Esophagus (tissue), 2 donors: Measurements from ENCODE around the gene CHST5. TPM values are rescaled to one million over a fixed set of nuclear protein-coding genes. Genes with fewer than 3 reads are reported as not detected.
"Not testable (repeated sequence)": the region's sequence is repeated elsewhere in the genome, so short reads cannot be mapped to it uniquely, and the experiment has no call there.

Source experiments
- H3K27ac ChIP-seq, 2 donors: one replicate each; pipeline ENCODE4 v1.5.1; 2013; ENCODE audit warnings: low read depth in 2 of 2, mild to moderate bottlenecking in 2 of 2, inconsistent platforms in 1 of 2, low read length in 1 of 2, moderate library complexity in 1 of 2
- H3K27me3 ChIP-seq, 2 donors: one replicate each; pipeline ENCODE4 v1.6.1; 2013; ENCODE audit warnings: low read length in 2 of 2, control low read depth in 1 of 2, mild to moderate bottlenecking in 1 of 2; ENCODE audit not compliant: insufficient read depth in 2 of 2, control insufficient read depth in 1 of 2
- H3K36me3 ChIP-seq, 2 donors: one replicate each; pipeline ENCODE4 v1.6.1; 2013; ENCODE audit warnings: low read length in 1 of 2; ENCODE audit not compliant: control insufficient read depth in 2 of 2, insufficient read depth in 2 of 2
- H3K4me1 ChIP-seq, 2 donors: one replicate each; pipeline ENCODE4 v1.6.1; 2013; ENCODE audit warnings: low read length in 1 of 2; ENCODE audit not compliant: control insufficient read depth in 2 of 2, insufficient read depth in 2 of 2
- H3K4me3 ChIP-seq, 2 donors: one replicate each; pipeline ENCODE4 v1.5.1; 2013; ENCODE audit warnings: low read length in 2 of 2, mild to moderate bottlenecking in 2 of 2, low read depth in 1 of 2, moderate library complexity in 1 of 2
- H3K9me3 ChIP-seq, 2 donors: one replicate each; pipeline ENCODE4 v1.6.1; 2013; ENCODE audit warnings: mild to moderate bottlenecking in 2 of 2, low read depth in 1 of 2, low read length in 1 of 2, moderate library complexity in 1 of 2; ENCODE audit not compliant: control insufficient read depth in 2 of 2, insufficient read depth in 1 of 2
- WGBS, 2 donors: extraction: QIAGEN DNeasy Blood & Tissue Kit; methylation state at CpG; one replicate each; pipeline ENCODE4 v1.1.7; 2013; 5-methylcytosine and 5-hydroxymethylcytosine counted together
- polyA plus RNA-seq, 2 donors: library from polyadenylated mRNA; stranded (reverse); fragments of 200-250 nt; gene quantifications; one replicate each; pipeline ENCODE4 v1.2.3, GENCODE V29; 2013
- donor health status: healthy with polysubstance abuse.
- donor health status: Bipolar disorder and iron deficiency.

The CHST5 gene
- polyA plus RNA-seq, 2 donors, result 0.10 to 0.13 TPM

DNA sequence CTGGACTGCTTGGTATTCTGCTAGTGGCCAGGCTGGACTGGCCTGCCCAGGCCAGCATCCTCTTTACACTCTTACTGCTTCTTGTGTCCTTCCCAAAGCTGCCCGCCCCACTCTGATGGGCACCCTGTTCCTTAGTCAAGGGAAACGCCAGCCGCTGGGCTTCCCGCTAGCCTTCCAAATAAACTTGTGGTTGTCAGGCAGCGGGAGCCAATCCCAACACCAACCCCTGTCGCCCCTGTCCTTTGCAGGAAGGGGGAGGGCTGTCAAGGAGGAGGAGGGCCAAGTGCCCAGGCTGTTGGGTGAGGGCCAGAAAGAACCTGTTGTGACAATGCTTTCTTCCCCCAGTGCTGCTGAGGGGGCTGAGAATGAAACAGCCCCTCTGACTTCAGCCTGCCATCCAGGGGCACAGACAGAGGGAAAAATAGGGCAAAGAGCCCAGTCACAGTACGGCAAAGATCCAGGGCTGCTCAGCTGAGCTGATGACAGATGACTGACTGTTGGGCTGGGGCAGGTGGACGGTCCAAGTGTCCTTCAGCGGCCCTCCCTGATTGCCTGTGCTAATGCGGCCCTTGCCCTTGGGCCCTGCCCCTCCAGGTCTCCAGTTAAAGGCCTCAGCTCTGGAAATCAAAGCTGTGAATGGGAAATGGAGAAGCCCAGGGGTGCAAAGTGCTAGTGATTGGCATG is 3.1 kb upstream of the CHST5 start:
- not testable (repeated sequence) for H3K36me3 ChIP-seq, H3K9me3 ChIP-seq, H3K27ac ChIP-seq, H3K27me3 ChIP-seq, H3K4me1 ChIP-seq, H3K4me3 ChIP-seq
- 73 to 83% methylated on average over 6 to 8 of the region's 10 CpGs for WGBS, 2 donors

- 78 to 82% methylated on average over 4 of the region's 4 CpGs for WGBS, 2 donors
- Histone ChIP-seq H3K27ac (no peak overlapping the region), H3K4me3 (no peak overlapping the region), H3K9me3 (no peaks in the 10 kb centered on the region), H3K27me3 (no peaks in the 10 kb centered on the region), H3K4me1 (no peaks in the 10 kb centered on the region), H3K36me3 (no peaks in the 10 kb centered on the region)
Observed at GRCh38 chr16:75537776-75538175, 1.9 kb upstream of the CHST5 start.

DNA sequence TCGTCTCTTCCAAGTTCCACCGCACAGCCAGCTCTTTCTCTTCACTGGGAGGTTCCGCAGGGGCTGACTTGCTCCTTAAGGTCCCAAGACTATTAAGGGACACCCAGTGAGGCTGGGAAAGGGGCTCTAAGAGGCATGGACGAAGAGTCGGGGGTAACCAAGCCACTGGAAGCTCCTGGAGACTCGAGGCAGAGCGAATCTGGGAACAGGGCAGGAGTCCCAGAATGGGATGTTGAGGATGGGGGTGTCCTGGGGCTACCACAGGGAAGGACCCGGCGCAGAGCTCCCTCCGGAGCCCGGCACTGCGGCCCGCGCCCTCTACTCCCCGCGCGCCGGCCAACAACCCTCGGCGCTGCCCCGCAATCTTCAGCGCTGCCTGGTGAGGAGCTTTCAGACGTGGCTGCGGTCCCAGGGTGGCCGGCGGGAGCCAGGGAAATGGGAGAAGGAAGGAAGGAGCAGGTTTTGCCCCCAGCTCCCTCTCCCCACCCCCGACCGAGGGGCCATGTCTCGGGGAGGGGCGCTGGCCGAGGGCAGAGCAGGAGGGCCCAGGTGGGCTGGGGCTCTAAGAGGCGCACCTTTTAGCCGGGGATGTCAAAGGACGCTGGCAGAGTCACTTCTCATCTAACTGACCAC is 581 bp downstream of the CHST5 start:
- Histone ChIP-seq H3K4me1 (no peaks in the 10 kb centered on the region), H3K27me3 (no peaks in the 10 kb centered on the region), H3K9me3 (no peaks in the 10 kb centered on the region), H3K36me3 (no peaks in the 10 kb centered on the region), H3K27ac (no peak overlapping the region), H3K4me3 (no peak overlapping the region)
- WGBS, 2 donors, result 66 to 79% methylated on average over 30 to 34 of the region's 34 CpGs

DNA sequence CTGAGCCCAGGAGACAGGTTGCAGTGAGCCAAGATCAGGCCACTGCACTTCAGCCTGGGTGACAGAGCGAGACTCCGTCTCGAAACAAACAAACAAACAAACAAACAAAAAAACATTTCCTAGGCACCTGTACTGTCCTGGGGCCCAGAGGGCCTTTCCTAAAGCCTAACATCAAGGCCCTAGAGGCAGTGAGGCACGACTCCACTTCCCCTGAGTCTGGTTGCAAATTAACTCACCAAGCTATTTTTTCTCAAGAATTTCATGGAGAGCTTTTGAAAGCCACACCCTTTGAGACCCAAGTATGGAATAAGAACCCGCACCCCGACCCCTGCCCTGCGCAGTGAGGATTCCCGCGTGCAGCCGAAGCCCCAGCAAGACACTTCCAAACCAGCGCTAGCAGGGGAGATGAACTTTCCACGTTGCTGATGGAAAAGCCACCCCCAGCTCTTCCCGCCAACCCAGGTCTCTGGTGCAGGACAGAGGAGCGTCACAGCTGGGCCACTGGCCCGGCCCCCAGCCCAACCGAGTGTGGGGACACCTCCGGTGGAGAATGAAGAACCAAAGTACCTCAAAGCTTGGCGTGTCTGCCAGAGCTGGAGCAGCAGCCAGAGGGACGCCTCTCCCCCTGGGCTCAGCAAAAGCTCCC is 1.2 kb downstream of the CHST5 start:
- 77 to 84% methylated on average over 19 of the region's 19 CpGs for WGBS, 2 donors
- H3K27ac ChIP-seq, result no peak overlapping the region
- H3K4me3 ChIP-seq, result no peak overlapping the region
- no peaks in the 10 kb centered on the region for H3K36me3 ChIP-seq
- H3K27me3 ChIP-seq, result no peaks in the 10 kb centered on the region
- no peaks in the 10 kb centered on the region for H3K4me1 ChIP-seq
- H3K9me3 ChIP-seq, result no peaks in the 10 kb centered on the region

DNA sequence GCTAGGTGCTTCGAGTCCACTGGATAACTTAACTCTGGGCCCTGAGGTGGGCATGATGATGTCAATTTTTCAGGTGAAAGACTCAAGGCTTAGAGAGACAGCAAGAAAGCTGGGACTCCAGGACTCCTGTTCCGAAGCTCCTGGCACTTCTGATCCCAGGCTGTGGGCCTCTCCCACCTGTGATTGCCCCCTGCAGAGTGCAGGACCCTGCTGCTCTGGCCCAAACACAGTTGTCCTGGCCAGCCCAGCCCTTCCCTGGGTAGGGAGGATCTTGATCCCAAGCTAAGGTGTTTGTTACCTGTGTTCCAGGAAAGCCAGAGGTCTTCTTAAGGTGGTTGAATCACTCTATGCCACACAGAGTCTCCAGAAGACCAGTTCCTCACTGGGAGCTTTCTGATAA is 3.1 kb downstream of the CHST5 start:
- WGBS, 2 donors, result 89 to 92% methylated on average over 2 of the region's 2 CpGs
- Histone ChIP-seq H3K4me1 (no peaks in the 10 kb centered on the region), H3K27ac (no peak overlapping the region), H3K4me3 (no peak overlapping the region), H3K9me3 (no peaks in the 10 kb centered on the region), H3K27me3 (no peaks in the 10 kb centered on the region), H3K36me3 (no peaks in the 10 kb centered on the region)

DNA sequence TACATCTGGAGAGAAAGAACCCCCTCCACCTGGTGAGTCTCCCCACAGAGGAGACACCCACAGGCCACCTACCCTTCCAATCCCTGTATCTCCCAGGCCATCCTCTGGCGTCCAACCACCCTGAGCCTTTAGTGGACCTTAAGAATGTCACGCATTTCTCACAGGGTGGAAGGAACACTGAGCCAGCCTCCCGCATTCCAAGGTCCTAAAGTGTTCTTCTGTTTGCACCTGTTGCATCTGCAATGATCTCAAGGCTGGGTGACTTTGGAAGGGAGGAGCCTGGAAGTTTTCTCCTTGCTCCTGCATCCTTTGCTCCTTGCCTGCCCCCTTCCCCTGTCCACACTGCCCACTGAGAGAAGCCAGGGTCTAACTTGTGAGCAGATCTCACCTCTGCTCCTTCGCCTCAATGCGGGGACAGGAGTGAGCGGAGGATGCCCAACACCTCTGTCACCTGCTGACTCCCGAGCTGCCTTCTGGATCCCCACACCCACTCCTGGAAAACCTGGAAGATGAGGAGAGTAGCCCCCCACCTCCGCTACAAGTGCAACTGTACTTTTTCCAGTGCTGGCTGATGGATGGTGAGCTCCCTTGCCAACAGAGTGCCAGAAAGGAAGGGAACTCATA is 3.7 kb downstream of the CHST5 start:
- no peaks in the 10 kb centered on the region for H3K9me3 ChIP-seq
- no peak overlapping the region for H3K27ac ChIP-seq
- H3K36me3 ChIP-seq, result no peaks in the 10 kb centered on the region
- WGBS, 2 donors, result 78 to 86% methylated on average over 8 of the region's 8 CpGs
- H3K4me1 ChIP-seq, result no peaks in the 10 kb centered on the region
- H3K4me3 ChIP-seq, result no peak overlapping the region
- no peaks in the 10 kb centered on the region for H3K27me3 ChIP-seq

DNA sequence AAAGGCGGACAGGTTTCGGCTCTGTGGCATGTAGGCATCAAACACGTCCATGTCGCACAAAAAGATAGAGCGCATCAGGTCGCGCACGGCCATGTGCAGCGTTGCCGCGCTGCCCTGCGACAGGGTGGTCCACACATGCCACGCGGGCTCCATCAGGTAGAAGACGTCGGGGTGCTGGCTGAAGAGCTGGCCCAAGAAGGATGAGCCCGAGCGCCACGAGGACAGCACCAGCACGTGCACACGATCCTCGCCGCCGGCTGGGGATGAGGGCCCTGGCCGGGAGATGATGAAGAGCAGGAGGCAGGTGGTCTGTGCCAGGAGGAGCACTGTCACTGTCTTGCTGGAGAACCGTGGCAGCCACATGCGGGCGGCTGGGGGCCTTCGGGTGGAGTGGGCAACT is 5.9 kb downstream of the CHST5 start:
- Histone ChIP-seq H3K27me3 (no peaks in the 10 kb centered on the region), H3K4me3 (no peak overlapping the region), H3K27ac (no peak overlapping the region), H3K4me1 (no peaks in the 10 kb centered on the region), H3K36me3 (no peaks in the 10 kb centered on the region), H3K9me3 (no peaks in the 10 kb centered on the region)
- WGBS, 2 donors, result 96% methylated on average over 29 of the region's 29 CpGs

DNA sequence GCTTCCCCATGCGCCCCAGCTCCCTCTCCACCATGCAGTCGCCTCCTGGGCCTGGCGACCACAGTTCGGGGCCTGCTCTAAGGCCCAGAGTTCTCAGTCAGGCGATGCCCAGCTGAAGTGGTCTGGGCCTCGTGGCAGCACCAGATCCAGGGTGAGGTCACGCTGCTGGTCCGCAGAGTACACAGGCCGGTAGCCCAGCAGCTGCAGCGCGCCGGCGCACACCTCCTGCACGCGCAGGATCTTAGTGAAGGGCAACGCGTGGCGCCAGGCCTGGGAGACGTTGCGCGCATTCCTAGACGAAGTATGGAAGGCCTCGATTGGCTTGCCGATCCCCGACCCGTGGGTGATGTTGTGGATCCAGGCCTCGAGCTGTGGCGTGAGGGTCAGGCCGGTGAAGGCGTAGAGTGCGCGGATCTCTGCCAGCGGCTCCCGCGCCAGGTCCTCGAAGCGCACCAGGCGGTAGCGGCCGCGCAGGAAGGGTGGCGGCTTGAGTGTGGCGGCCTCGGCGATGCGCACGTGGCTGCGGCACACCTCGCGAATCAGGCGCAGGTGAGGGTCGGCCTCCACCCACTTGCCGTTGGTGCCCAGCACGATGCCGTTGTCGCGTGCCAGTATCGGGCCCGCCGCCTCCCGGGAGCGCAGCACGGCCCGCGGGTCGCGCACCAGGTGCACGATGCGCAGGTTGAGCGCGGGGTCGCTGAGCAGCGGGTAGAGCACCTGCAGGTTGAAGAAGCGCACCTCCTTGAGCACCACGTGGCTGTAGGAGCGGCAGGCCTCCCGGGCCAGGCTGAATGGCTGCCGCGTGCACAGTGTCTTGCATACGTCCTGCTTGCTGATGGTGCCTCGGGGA is 6.6 kb downstream of the CHST5 start:
- no peak overlapping the region for H3K27ac ChIP-seq
- H3K9me3 ChIP-seq, result no peaks in the 10 kb centered on the region
- H3K4me1 ChIP-seq, result no peaks in the 10 kb centered on the region
- no peak overlapping the region for H3K4me3 ChIP-seq
- WGBS, 2 donors, result 94 to 95% methylated on average over 73 to 81 of the region's 81 CpGs
- H3K27me3 ChIP-seq, result no peaks in the 10 kb centered on the region
- no peaks in the 10 kb centered on the region for H3K36me3 ChIP-seq

DNA sequence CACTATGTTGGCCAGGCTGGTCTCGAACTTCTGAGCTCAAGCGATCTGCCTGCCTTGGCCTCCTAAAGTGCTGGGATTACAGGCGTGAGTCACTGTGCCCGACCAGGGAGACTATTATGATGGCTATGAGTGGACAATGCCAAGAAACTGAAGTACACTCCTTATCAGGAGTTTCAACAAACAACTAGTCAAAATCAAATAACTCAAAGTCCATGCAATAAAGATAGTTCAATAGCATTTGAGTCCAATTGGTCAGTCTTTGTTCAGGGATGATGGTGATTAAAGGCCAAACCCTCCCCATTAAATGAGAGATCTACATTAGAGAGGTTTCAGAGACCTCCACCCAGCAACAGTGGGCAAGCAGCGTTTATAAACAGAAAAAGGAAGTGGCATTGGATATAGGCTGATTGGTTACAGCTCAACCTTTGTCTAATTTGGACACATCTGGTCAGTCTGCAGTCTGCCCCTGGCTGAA is 8.0 kb downstream of the CHST5 start:
- Histone ChIP-seq H3K4me3 (no peak overlapping the region), H3K36me3 (no peaks in the 10 kb centered on the region), H3K4me1 (no peaks in the 10 kb centered on the region), H3K27me3 (no peaks in the 10 kb centered on the region), H3K27ac (no peak overlapping the region), H3K9me3 (no peaks in the 10 kb centered on the region)
- WGBS, 2 donors, result 63 to 78% methylated on average over 5 of the region's 5 CpGs
